Suprapubic skin (tissue), 3 donors: ENCODE results near the gene ZNF543.

Source experiments
- CTCF ChIP-seq, 2 donors: fragments of 200-600 bp in 1 of 2; fragments of 450-650 bp in 1 of 2; sonication (generic) in 1 of 2; IDR thresholded peaks; one replicate each; pipeline ENCODE4 v1.5.1; 2016 to 2019; ENCODE audit warnings: antibody characterized with exemption in 2 of 2, mild to moderate bottlenecking in 1 of 2, moderate library complexity in 1 of 2
- POLR2A ChIP-seq, 2 donors: fragments of 450-650 bp; IDR thresholded peaks; one replicate each; pipeline ENCODE4 v1.6.1; 2017; ENCODE audit warnings: antibody characterized with exemption in 2 of 2, mild to moderate bottlenecking in 2 of 2, moderate library complexity in 2 of 2

- TF ChIP-seq CTCF (IDR thresholded peaks at IDR 0.05) (no peak), POLR2A (IDR thresholded peaks at IDR 0.05) (no peak)
Observed at GRCh38 chr19:57319869-57320179, 448 bp upstream of the ZNF543 start.
